H1 (cell line): ENCODE measurements around the gene RABEPK. TPM values are rescaled to one million over a fixed set of nuclear protein-coding genes. Genes with fewer than 3 reads are reported as not detected.

ENCODE experiments used
- CTCF ChIA-PET: fragments of 300-600 bp; sonication (Branson Sonifier 250); formaldehyde crosslinking; loops from one replicate; lab custom pipeline; 2021; ENCODE audit not compliant: partially characterized antibody; lab: Charles Lee
- POLR2A ChIA-PET: fragments of 300-600 bp; sonication (Branson Sonifier 250); formaldehyde crosslinking; loops from one replicate; lab custom pipeline; 2021; ENCODE audit warnings: inconsistent platforms; ENCODE audit not compliant: partially characterized antibody; lab: Charles Lee
- DNase-seq, 2 experiments: peaks; one replicate each; pipeline versions ENCODE4 v3.0.0 to v3.0.0-alpha.2; 2010 to 2022; ENCODE audit warnings: low spot score in 2 of 2, low read depth in 1 of 2, mixed read lengths in 1 of 2
- FAIRE-seq: peaks from 2 replicates; lab custom pipeline; 2011; peaks lifted over from hg19 to GRCh38; lab: Jason Lieb, UNC
- H2AFZ ChIP-seq: 2 replicates; pipeline ENCODE4 v1.8.1; 2012; ENCODE audit warnings: low read length, inconsistent platforms
- H2AK5ac ChIP-seq: 2 replicates; pipeline ENCODE4 v1.6.1; 2013; ENCODE audit warnings: low read depth, low read length
- H2BK120ac ChIP-seq: replicated peaks from 2 replicates; pipeline ENCODE3; 2013; ENCODE audit warnings: low read depth, low read length, inconsistent platforms
- H2BK12ac ChIP-seq: 2 replicates; pipeline ENCODE4 v1.6.1; 2013; ENCODE audit warnings: low read depth, low read length
- H2BK15ac ChIP-seq: 2 replicates; pipeline ENCODE4 v1.6.1; 2013; ENCODE audit warnings: low read length
- H2BK20ac ChIP-seq: 2 replicates; pipeline ENCODE4 v1.6.1; 2013; ENCODE audit warnings: low read length
- H2BK5ac ChIP-seq: 2 replicates; pipeline ENCODE4 v1.6.1; 2013; ENCODE audit warnings: low read depth, low read length
- H3K14ac ChIP-seq: 2 replicates; pipeline ENCODE4 v1.6.1; 2013; ENCODE audit warnings: inconsistent platforms; ENCODE audit not compliant: insufficient read length
- H3K18ac ChIP-seq: 2 replicates; pipeline ENCODE4 v1.6.1; 2013; ENCODE audit warnings: low read length; ENCODE audit errors: extremely low read depth
- H3K23ac ChIP-seq: 2 replicates; pipeline ENCODE4 v1.6.1; 2013; ENCODE audit warnings: inconsistent platforms; ENCODE audit not compliant: insufficient read length
- H3K23me2 ChIP-seq: 2 replicates; pipeline ENCODE4 v1.6.1; 2013; ENCODE audit warnings: low read depth, low read length
- H3K27ac ChIP-seq: 2 replicates; pipeline ENCODE4 v1.6.1; 2011; ENCODE audit warnings: low read depth, low read length, inconsistent platforms
- H3K27me3 ChIP-seq, 4 experiments: replicated peaks in 1 of 4; 1 replicate in 1 of 4; 2 replicates in 3 of 4; pipeline versions ENCODE4 v1.6.1 to v1.8.1; 2011 to 2013; ENCODE audit warnings: low read length in 3 of 4, mild to moderate bottlenecking in 3 of 4, inconsistent platforms in 2 of 4, mixed read lengths in 2 of 4, moderate library complexity in 1 of 4; ENCODE audit not compliant: control insufficient read depth in 3 of 4, insufficient read depth in 3 of 4; ENCODE audit errors: extremely low read depth in 1 of 4
- H3K36me3 ChIP-seq, 4 experiments: 2 replicates each; pipeline versions ENCODE4 v1.6.1 to v1.8.1; 2011 to 2013; ENCODE audit warnings: mild to moderate bottlenecking in 4 of 4, low read length in 3 of 4, moderate library complexity in 2 of 4, control low read depth in 1 of 4, inconsistent platforms in 1 of 4; ENCODE audit not compliant: insufficient read depth in 4 of 4, control insufficient read depth in 2 of 4
- H3K4ac ChIP-seq: replicated peaks from 2 replicates; pipeline ENCODE3; 2013; ENCODE audit warnings: low read length, low read depth, mixed read lengths, inconsistent platforms; ENCODE audit not compliant: insufficient read length
- H3K4me1 ChIP-seq, 4 experiments: replicated peaks in 1 of 4; 1 replicate in 1 of 4; 2 replicates in 3 of 4; pipeline versions ENCODE4 v1.6.1 to v1.8.1; 2011 to 2013; ENCODE audit warnings: low read length in 3 of 4, inconsistent platforms in 2 of 4, mixed read lengths in 1 of 4; ENCODE audit not compliant: insufficient read depth in 4 of 4, control insufficient read depth in 3 of 4
- H3K4me2 ChIP-seq, 2 experiments: 2 replicates each; pipeline versions ENCODE4 v1.6.1 to v1.8.1; 2011 to 2013; ENCODE audit warnings: low read depth in 2 of 2, low read length in 2 of 2, control low read depth in 1 of 2, inconsistent platforms in 1 of 2, mild to moderate bottlenecking in 1 of 2; ENCODE audit not compliant: insufficient read depth in 1 of 2
- H3K4me3 ChIP-seq, 4 experiments: fragments of 200-600, 300-600 bp in 1 of 4; sonication (generic), shearing (Covaris generic), sonication (Bioruptor Twin) in 1 of 4; 2 replicates each; pipeline versions ENCODE4 v1.5.1 to v1.8.1; 2011 to 2016; ENCODE audit warnings: low read length in 4 of 4, low read depth in 3 of 4, control low read depth in 2 of 4, inconsistent platforms in 2 of 4, mild to moderate bottlenecking in 2 of 4, mixed read lengths in 1 of 4, moderate library complexity in 1 of 4; ENCODE audit not compliant: insufficient read depth in 2 of 4; ENCODE audit errors: extremely low read depth in 1 of 4
- H3K56ac ChIP-seq: replicated peaks from 2 replicates; pipeline ENCODE3; 2013; ENCODE audit warnings: low read depth, mild to moderate bottlenecking, mixed read lengths, low read length, inconsistent platforms; ENCODE audit not compliant: insufficient read length
- H3K79me1 ChIP-seq: 2 replicates; pipeline ENCODE4 v1.6.1; 2013; ENCODE audit warnings: low read depth, low read length, control low read depth
- H3K79me2 ChIP-seq, 2 experiments: 2 replicates each; pipeline versions ENCODE4 v1.6.1 to v1.8.1; 2012 to 2013; ENCODE audit warnings: low read length in 2 of 2, mild to moderate bottlenecking in 2 of 2, inconsistent platforms in 1 of 2; ENCODE audit not compliant: insufficient read depth in 2 of 2, control insufficient read depth in 1 of 2
- H3K9ac ChIP-seq, 4 experiments: replicated peaks in 1 of 4; 1 replicate in 1 of 4; 2 replicates in 3 of 4; pipeline versions ENCODE4 v1.6.1 to v1.8.1; 2011 to 2013; ENCODE audit warnings: low read depth in 3 of 4, low read length in 3 of 4, control low read depth in 2 of 4, mild to moderate bottlenecking in 2 of 4, moderate library complexity in 2 of 4, inconsistent platforms in 1 of 4; ENCODE audit errors: extremely low read depth in 1 of 4
- H3K9me3 ChIP-seq, 2 experiments: 2 replicates each; pipeline versions ENCODE4 v1.6.1 to v1.8.1; 2012 to 2013; ENCODE audit warnings: mild to moderate bottlenecking in 2 of 2, moderate library complexity in 2 of 2, control low read depth in 1 of 2, inconsistent platforms in 1 of 2, low read depth in 1 of 2, low read length in 1 of 2, mixed read lengths in 1 of 2; ENCODE audit not compliant: insufficient read depth in 2 of 2
- H4K20me1 ChIP-seq, 2 experiments: replicated peaks in 1 of 2; 2 replicates each; pipeline versions ENCODE3 to v1.8.1; 2011 to 2013; ENCODE audit warnings: inconsistent platforms in 2 of 2, low read length in 2 of 2, mild to moderate bottlenecking in 1 of 2; ENCODE audit not compliant: insufficient read depth in 2 of 2, control insufficient read depth in 1 of 2
- H4K5ac ChIP-seq: 2 replicates; pipeline ENCODE4 v1.6.1; 2013; ENCODE audit warnings: low read length, low read depth, mixed read lengths, inconsistent platforms; ENCODE audit not compliant: insufficient read length
- H4K8ac ChIP-seq: 2 replicates; pipeline ENCODE4 v1.8.0; 2013; ENCODE audit warnings: mild to moderate bottlenecking, moderate library complexity, low read length, inconsistent platforms; ENCODE audit not compliant: insufficient read depth; ENCODE audit errors: extremely low read depth
- H4K91ac ChIP-seq: replicated peaks from 2 replicates; pipeline ENCODE3; 2013; ENCODE audit warnings: low read length, mixed read lengths, inconsistent platforms; ENCODE audit not compliant: insufficient read length
- ATF2 ChIP-seq: IDR thresholded peaks from 2 replicates; pipeline ENCODE4 v1.6.1; 2012; ENCODE audit warnings: low read length, inconsistent platforms
- BACH1 ChIP-seq: IDR thresholded peaks from 2 replicates; pipeline ENCODE4 v1.6.1; 2012; ENCODE audit warnings: low read length, improper control_type of control experiment
- BRCA1 ChIP-seq: IDR thresholded peaks from 2 replicates; pipeline ENCODE4 v1.6.1; 2012; ENCODE audit warnings: low read depth, low read length, improper control_type of control experiment
- CEBPB ChIP-seq: IDR thresholded peaks from 2 replicates; pipeline ENCODE4 v1.6.1; 2012; ENCODE audit warnings: low read depth, low read length
- KDM1A ChIP-seq: fragments of 200-600, 300-600 bp; sonication (generic); IDR thresholded peaks from 2 replicates; pipeline ENCODE4 v1.7.1; 2016; ENCODE audit warnings: mild to moderate bottlenecking, low read length, borderline replicate concordance
- POLR2AphosphoS5 ChIP-seq: IDR thresholded peaks from 2 replicates; pipeline ENCODE4 v1.6.1; 2011; ENCODE audit warnings: low read depth, low read length
- RNF2 ChIP-seq: fragments of 200-900, 300-1000 bp; sonication (generic); IDR thresholded peaks from 2 replicates; pipeline ENCODE4 v1.7.1; 2016; ENCODE audit warnings: borderline replicate concordance, low read depth, mild to moderate bottlenecking, antibody characterized with exemption, low read length; ENCODE audit not compliant: poor library complexity, severe bottlenecking; ENCODE audit errors: missing control alignments
- SIX5 ChIP-seq: IDR thresholded peaks from 2 replicates; pipeline ENCODE4 v1.6.1; 2011; ENCODE audit warnings: mild to moderate bottlenecking, low read depth, low read length
- SP2 ChIP-seq: IDR thresholded peaks from 2 replicates; pipeline ENCODE4 v1.6.1; 2012; ENCODE audit warnings: mild to moderate bottlenecking, low read length, inconsistent platforms
- WGBS, 2 experiments: shearing (Covaris generic) in 1 of 2; methylation state at CpG; one replicate each; pipeline versions ENCODE4 v1.1.6 to v1.1.7; 2013 to 2015; ENCODE audit warnings: low lambda C conversion rate in 2 of 2, mixed read lengths in 2 of 2, inconsistent platforms in 1 of 2, low coverage in 1 of 2, missing lambda C conversion rate in 1 of 2; ENCODE audit not compliant: insufficient replicate concordance in 2 of 2, insufficient coverage in 1 of 2, insufficient read length in 1 of 2; ENCODE audit errors: extremely low coverage in 1 of 2, missing lambda C conversion rate in 1 of 2; 5-methylcytosine and 5-hydroxymethylcytosine counted together
- polyA plus RNA-seq, 7 experiments: library from polyadenylated mRNA; depleted of rRNA in 3 of 7; stranded (reverse) in 5 of 7; unstranded in 2 of 7; fragments of >200 nt in 5 of 7; fragments of 200-250 nt in 2 of 7; gene quantifications; 1 replicate in 5 of 7; 2 replicates in 1 of 7; 4 replicates in 1 of 7; pipeline versions ENCODE4 v1.2.1 to v1.2.3, GENCODE V29; 2011 to 2013; ENCODE audit warnings: missing spikeins in 2 of 7, mixed read lengths in 2 of 7
- total RNA-seq: library from RNA; stranded (reverse); fragmentation: NEBNext Ultra II Directional; extraction: Animal tissue kit (Norgen Biotek cat#: 25700); gene quantifications from 2 replicates; pipeline ENCODE4 v1.2.1, GENCODE V29; 2021
- TF ChIP-seq, protein P1 (sequence below), 3 experiments: IDR thresholded peaks; 1 replicate in 2 of 3; 2 replicates in 1 of 3; pipeline versions ENCODE4 v1.5.1 to v1.6.1; 2011; ENCODE audit warnings: low read length in 3 of 3, mild to moderate bottlenecking in 3 of 3, inconsistent platforms in 2 of 3, low read depth in 1 of 3, moderate library complexity in 1 of 3; ENCODE audit not compliant: insufficient read depth in 1 of 3; ENCODE audit errors: control extremely low read depth in 1 of 3

RABEPK gene
- total and polyA plus RNA-seq, 2 of the 8 experiments (the other 6 are each of a cell fraction or from before 2014, with no cell fraction given), result 26.3 to 34.3 TPM

DNA sequence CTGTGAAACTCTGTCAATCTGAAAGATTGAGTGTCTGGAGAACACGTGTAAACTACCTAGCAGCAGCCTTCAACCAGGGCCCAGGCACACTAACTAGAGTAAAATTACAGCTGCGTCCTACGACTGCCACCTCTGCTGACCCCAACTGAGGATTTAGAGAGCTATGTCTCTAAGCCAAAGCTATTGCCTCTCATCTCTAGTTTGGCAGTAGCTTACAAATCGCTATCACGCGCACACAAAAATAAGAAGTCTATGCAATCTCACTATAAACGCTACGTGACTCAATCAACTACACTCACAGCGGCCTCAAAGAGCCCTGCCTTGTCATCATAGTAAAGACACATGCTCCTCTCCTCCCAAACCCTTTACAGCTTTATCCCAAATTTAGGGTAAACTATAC, 19.5 kb upstream of the RABEPK start:
- Histone ChIP-seq H3K14ac (no peak overlapping the region), H3K79me2 (peaks cover 9 to 96% of the 10 kb centered on the region in 2 experiments; a peak in 3 of 4 replicates), H2BK20ac (no peak overlapping the region), H2BK120ac (no peak overlapping the region), H3K4me1 (no peaks in the 10 kb centered on the region), H3K9ac (no peak overlapping the region), H3K4me3 (no peak overlapping the region), H2BK5ac (no peak overlapping the region), H3K27me3 (no peaks in the 10 kb centered on the region), H4K8ac (no peak overlapping the region), H3K4ac (no peak overlapping the region), H3K79me1 (peaks cover 2% of the 10 kb centered on the region; the same call in 1 of the 2 replicates), H4K20me1 (peaks cover 11% of the 10 kb centered on the region in 2 experiments), H3K23ac (no peak overlapping the region), H4K5ac (no peak overlapping the region), H3K56ac (no peak overlapping the region), H2BK15ac (no peak overlapping the region), H2BK12ac (no peak overlapping the region), H3K36me3 (no peaks in the 10 kb centered on the region), H4K91ac (no peak overlapping the region), H3K18ac (no peak overlapping the region), H3K23me2 (no peaks in the 10 kb centered on the region), H3K9me3 (no peaks in the 10 kb centered on the region), H3K4me2 (no peak overlapping the region), H3K27ac (no peak overlapping the region), H2AFZ (no peak overlapping the region), H2AK5ac (no peak overlapping the region)
- CTCF ChIA-PET, result interaction anchor here (0.9 kb wide), 1 partner anchor 14 kb away, joined by 3 read pairs; no protein-coding TSS in a partner anchor
- POLR2A ChIA-PET, result interaction anchor here (1.1 kb wide), 1 partner anchor 13 kb away, joined by 3 read pairs; no protein-coding TSS in a partner anchor
- FAIRE-seq, result no peak
- DNase-seq, result no peak
- 94% methylated on average over 9 of the region's 9 CpGs; no CpG with 5 or more reads in 1 of the 2 experiments for WGBS, 2 experiments
- no peak for TF ChIP-seq SP2
- TF ChIP-seq, protein P1, sequence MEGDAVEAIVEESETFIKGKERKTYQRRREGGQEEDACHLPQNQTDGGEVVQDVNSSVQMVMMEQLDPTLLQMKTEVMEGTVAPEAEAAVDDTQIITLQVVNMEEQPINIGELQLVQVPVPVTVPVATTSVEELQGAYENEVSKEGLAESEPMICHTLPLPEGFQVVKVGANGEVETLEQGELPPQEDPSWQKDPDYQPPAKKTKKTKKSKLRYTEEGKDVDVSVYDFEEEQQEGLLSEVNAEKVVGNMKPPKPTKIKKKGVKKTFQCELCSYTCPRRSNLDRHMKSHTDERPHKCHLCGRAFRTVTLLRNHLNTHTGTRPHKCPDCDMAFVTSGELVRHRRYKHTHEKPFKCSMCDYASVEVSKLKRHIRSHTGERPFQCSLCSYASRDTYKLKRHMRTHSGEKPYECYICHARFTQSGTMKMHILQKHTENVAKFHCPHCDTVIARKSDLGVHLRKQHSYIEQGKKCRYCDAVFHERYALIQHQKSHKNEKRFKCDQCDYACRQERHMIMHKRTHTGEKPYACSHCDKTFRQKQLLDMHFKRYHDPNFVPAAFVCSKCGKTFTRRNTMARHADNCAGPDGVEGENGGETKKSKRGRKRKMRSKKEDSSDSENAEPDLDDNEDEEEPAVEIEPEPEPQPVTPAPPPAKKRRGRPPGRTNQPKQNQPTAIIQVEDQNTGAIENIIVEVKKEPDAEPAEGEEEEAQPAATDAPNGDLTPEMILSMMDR (IDR thresholded peaks at IDR 0.05; ENCODE audit: control extremely low read depth in 1 of 3, insufficient read depth in 1 of 3, low read depth in 1 of 3, low read length in 3 of 3), result no peak
- no peak for TF ChIP-seq BRCA1
- TF ChIP-seq BACH1, result no peak
- TF ChIP-seq KDM1A, result no peak
- TF ChIP-seq CEBPB, result no peak
- TF ChIP-seq ATF2, result no peak
- no peak for TF ChIP-seq POLR2AphosphoS5
- TF ChIP-seq RNF2, result no peak
- no peak for TF ChIP-seq SIX5
